IPS-20b (cell line): ENCODE results near the gene FMNL2.

ENCODE experiments used
- H3K27ac ChIP-seq: one replicate; pipeline ENCODE4 v1.5.1; 2013; ENCODE audit warnings: low read length
- H3K27me3 ChIP-seq: 2 replicates; pipeline ENCODE4 v1.6.1; 2013; ENCODE audit warnings: mild to moderate bottlenecking, low read length, inconsistent platforms; ENCODE audit not compliant: insufficient read depth
- H3K36me3 ChIP-seq: 2 replicates; pipeline ENCODE4 v1.6.1; 2013; ENCODE audit warnings: low read depth, mild to moderate bottlenecking, inconsistent platforms, low read length, moderate library complexity; ENCODE audit not compliant: insufficient read depth
- H3K4me1 ChIP-seq: 2 replicates; pipeline ENCODE4 v1.6.1; 2013; ENCODE audit warnings: mild to moderate bottlenecking, control low read depth, inconsistent platforms, low read length, moderate library complexity; ENCODE audit not compliant: insufficient read depth
- H3K4me3 ChIP-seq: 2 replicates; pipeline ENCODE4 v1.5.1; 2013; ENCODE audit warnings: mild to moderate bottlenecking, low read length, inconsistent platforms
- H3K9ac ChIP-seq: 2 replicates; pipeline ENCODE4 v1.6.1; 2013; ENCODE audit warnings: low read depth, mild to moderate bottlenecking, inconsistent platforms, low read length, moderate library complexity
- H3K9me3 ChIP-seq: 2 replicates; pipeline ENCODE4 v1.6.1; 2013; ENCODE audit warnings: mild to moderate bottlenecking, low read depth, low read length, inconsistent platforms; ENCODE audit not compliant: insufficient read depth

The FMNL2 gene

DNA sequence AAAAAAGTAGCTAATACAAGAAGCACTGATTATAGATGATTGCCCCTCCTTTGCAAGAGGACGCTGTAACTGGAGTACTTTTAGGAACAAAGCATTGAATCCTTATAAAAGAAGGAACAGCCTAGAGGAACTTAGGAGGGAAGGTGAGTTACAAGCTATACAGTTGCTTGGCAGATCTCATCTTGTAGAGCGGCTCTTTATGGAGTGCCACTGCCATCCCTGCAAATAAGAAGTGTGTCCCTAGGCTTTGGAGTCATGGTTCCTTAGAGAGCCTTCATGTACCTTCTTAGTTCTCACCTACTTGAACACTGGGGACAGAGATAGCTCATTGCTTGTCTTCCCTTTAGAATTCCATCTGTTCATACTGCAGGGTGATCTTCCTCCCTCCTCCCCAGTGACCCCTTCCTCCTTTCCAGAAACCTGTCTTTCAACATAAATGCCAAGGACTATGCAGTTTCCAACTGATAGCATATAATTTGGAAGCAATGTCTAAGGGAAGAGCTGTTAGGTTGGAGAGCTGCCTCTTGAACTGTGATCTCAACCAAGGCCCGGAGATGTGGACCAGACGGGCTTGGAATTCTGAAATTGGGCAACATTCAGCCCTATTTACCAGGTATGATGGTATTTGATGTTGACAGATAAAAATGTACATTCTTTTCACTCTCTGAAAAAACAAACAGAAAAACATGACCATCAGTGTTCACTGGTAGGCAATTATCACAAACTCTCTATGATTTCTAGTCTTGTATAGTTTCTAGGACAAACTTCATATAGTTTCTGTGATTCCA is 7.5 kb downstream of the FMNL2 start:
- peaks cover 4% of the 10 kb centered on the region; the same call in 1 of the 2 replicates for H3K36me3 ChIP-seq
- H3K9ac ChIP-seq = no peak overlapping the region
- H3K4me3 ChIP-seq = no peak overlapping the region
- no peak overlapping the region for H3K27ac ChIP-seq
- no peaks in the 10 kb centered on the region for H3K9me3 ChIP-seq
- peaks cover 1% of the 10 kb centered on the region; the same call in 1 of the 2 replicates for H3K27me3 ChIP-seq
- H3K4me1 ChIP-seq = peaks cover 23% of the 10 kb centered on the region

DNA sequence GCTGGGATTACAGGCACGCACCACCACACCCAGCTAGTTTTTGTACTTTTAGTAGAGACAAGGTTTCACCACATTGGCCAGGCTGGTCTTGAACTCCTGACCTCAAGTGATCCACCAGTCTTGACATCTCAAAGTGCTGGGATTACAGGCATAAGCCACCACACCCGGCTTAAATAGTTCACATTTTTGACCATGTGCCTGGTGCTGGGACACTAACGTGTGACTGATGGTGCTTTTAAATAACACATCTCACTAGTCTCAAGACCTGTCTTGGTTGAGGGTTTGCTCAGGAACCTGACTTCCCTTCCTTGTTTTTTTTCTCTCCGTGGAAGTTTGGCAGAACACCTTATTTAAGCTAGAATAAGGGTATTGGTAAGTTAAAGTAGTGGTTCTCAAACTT is 8.5 kb downstream of the FMNL2 start:
- no peak overlapping the region for H3K4me3 ChIP-seq
- no peaks in the 10 kb centered on the region for H3K27me3 ChIP-seq
- H3K9ac ChIP-seq = no peak overlapping the region
- no peak overlapping the region for H3K27ac ChIP-seq
- peaks cover 4% of the 10 kb centered on the region; the same call in 1 of the 2 replicates for H3K36me3 ChIP-seq
- H3K9me3 ChIP-seq = no peaks in the 10 kb centered on the region
- H3K4me1 ChIP-seq = peaks cover 14% of the 10 kb centered on the region; the same call in 1 of the 2 replicates

DNA sequence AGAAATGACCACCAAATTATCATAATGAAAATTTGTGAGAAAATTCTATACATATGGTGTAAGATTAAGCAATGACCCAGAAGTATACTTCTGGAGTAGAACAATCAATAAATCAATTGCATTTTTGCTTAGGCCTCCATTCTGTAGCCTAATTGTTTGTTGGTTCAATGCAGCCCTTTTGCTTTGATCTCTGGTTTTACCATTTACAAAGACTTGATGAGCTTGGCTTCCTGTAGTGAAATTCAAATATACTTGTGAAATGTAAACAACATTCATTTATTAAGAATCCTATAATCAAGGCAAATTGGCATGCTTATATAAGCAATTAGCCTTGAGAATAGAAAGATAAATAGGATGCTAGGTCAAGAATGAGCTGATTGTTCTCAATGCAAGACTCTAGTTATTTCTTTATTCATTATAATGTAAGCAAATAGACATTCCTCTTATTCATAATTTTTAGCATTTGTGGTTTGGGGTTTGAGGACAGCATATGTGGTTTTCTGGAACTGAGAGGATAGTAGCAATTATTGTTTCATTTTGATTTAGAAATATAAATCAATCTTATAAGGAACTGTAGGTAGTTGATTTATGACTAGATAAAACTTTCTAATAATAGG is 9.7 kb downstream of the FMNL2 start:
- no peak overlapping the region for H3K27ac ChIP-seq
- H3K4me1 ChIP-seq = peaks cover 10% of the 10 kb centered on the region; the same call in 1 of the 2 replicates
- no peak overlapping the region for H3K4me3 ChIP-seq
- H3K27me3 ChIP-seq = no peaks in the 10 kb centered on the region
- H3K9ac ChIP-seq = no peak overlapping the region
- peaks cover 4% of the 10 kb centered on the region; the same call in 1 of the 2 replicates for H3K36me3 ChIP-seq
- no peaks in the 10 kb centered on the region for H3K9me3 ChIP-seq

GRCh38 chr2:152347076-152347475 is 12.1 kb downstream of the FMNL2 start:
- Histone ChIP-seq H3K27me3 (no peaks in the 10 kb centered on the region), H3K4me3 (no peak overlapping the region), H3K9me3 (no peaks in the 10 kb centered on the region), H3K9ac (no peak overlapping the region), H3K27ac (no peak overlapping the region), H3K4me1 (peaks cover 10% of the 10 kb centered on the region; the same call in 1 of the 2 replicates), H3K36me3 (peaks cover 4% of the 10 kb centered on the region; the same call in 1 of the 2 replicates)

GRCh38 chr2:152348388-152348787 is 13.4 kb downstream of the FMNL2 start:
- H3K36me3 ChIP-seq = no peaks in the 10 kb centered on the region; the same call in 1 of the 2 replicates
- no peak overlapping the region for H3K9ac ChIP-seq
- H3K4me1 ChIP-seq = peaks cover 10% of the 10 kb centered on the region; the same call in 1 of the 2 replicates
- H3K9me3 ChIP-seq = no peaks in the 10 kb centered on the region
- H3K27me3 ChIP-seq = no peaks in the 10 kb centered on the region
- H3K4me3 ChIP-seq = no peak overlapping the region
- no peak overlapping the region for H3K27ac ChIP-seq

DNA sequence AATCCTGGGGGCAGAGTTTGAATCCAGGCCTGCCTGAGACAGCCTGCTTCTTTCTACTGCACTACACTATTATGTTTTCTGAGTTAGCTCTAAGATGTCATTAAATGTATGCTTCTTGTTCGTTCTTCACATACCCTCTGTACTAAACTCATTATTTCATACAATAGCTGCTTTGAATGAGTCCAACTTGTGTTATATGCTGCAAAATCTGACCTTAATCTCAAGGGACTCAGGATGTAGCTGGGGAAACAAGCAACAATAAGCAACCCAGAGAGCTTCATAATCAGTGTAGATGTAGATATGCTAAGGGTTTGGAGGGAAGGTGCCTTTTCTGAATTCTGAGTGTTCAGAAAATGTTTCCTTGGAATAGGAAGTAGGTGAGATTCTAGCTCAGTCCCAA is 14.4 kb downstream of the FMNL2 start:
- Histone ChIP-seq H3K4me3 (no peak overlapping the region), H3K27me3 (no peaks in the 10 kb centered on the region), H3K4me1 (peaks cover 9% of the 10 kb centered on the region; the same call in 1 of the 2 replicates)

DNA sequence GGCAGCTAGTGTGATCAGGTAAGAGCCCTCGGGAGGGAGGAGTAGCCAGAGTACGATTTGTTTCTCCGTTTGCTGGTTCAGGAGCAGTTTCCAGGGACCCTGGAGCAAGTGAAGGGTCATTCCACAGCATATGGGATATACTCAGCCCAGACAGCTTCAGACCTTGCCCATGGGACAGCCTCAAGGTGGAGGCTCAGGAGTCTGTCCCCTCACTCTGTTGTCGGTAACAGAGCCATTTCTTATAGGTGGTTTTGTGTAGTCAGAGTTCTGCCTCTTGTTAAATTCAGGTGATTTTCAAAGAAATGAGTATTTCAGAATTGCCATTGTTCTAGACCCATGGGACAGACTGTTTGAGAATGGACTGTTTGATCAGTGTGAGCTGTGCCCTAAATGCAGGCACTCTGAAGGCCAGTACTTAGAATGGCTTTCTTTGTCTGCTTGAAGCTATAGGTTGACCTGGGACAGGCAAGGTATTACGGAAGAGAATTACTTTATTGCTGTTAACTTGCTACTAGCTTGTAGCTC is 15.2 kb downstream of the FMNL2 start:
- H3K4me1 ChIP-seq = 0 out of 2 replicates have a peak, but pooled peaks cover 1% of the 10 kb centered on the region
- H3K9ac ChIP-seq = no peak overlapping the region
- H3K27ac ChIP-seq = no peak overlapping the region
- no peaks in the 10 kb centered on the region for H3K27me3 ChIP-seq
- H3K36me3 ChIP-seq = peaks cover 5% of the 10 kb centered on the region; the same call in 1 of the 2 replicates
- H3K9me3 ChIP-seq = no peaks in the 10 kb centered on the region
- no peak overlapping the region for H3K4me3 ChIP-seq

More for the DNA sequence above, 14.4 kb downstream of the FMNL2 start:
- H3K27ac ChIP-seq = no peak overlapping the region
- no peak overlapping the region for H3K9ac ChIP-seq
- no peaks in the 10 kb centered on the region for H3K9me3 ChIP-seq
- H3K36me3 ChIP-seq = peaks cover 5% of the 10 kb centered on the region; the same call in 1 of the 2 replicates

- H3K36me3 ChIP-seq = peaks cover 5% of the 10 kb centered on the region; the same call in 1 of the 2 replicates
- H3K9ac ChIP-seq = no peak overlapping the region
- H3K9me3 ChIP-seq = no peaks in the 10 kb centered on the region
- no peaks in the 10 kb centered on the region for H3K27me3 ChIP-seq
- no peaks in the 10 kb centered on the region for H3K4me1 ChIP-seq
- no peak overlapping the region for H3K27ac ChIP-seq
- no peak overlapping the region for H3K4me3 ChIP-seq
Measured at GRCh38 chr2:152352616-152353015, 17.6 kb downstream of the FMNL2 start.

DNA sequence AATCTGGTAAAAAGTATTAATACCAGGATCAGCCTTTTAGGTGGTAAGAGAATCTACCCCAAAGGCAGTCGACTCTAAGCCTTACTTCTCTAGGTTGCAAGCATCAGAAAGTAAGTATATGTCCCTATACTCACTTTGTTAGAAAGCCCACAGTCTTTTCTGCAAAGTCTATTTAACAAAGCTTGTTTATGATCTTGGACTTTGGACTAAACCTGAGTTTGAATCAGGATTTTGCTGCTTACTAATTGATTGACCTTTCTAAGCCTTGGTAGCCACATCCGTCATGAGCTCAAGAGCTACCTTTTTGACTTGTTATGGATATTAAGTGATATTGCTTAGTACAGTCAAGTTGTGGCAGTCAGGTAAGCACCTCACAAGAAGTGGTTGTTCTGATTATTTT is 18.4 kb downstream of the FMNL2 start:
- Histone ChIP-seq H3K9me3 (no peaks in the 10 kb centered on the region), H3K27ac (no peak overlapping the region), H3K36me3 (peaks cover 5% of the 10 kb centered on the region; the same call in 1 of the 2 replicates)

GRCh38 chr2:152354069-152354755 is 19.2 kb downstream of the FMNL2 start:
- H3K36me3 ChIP-seq = peaks cover 5% of the 10 kb centered on the region; the same call in 1 of the 2 replicates
- H3K9ac ChIP-seq = no peak overlapping the region
- H3K4me1 ChIP-seq = no peaks in the 10 kb centered on the region
- no peak overlapping the region for H3K27ac ChIP-seq
- no peak overlapping the region for H3K4me3 ChIP-seq
- no peaks in the 10 kb centered on the region for H3K9me3 ChIP-seq
- H3K27me3 ChIP-seq = no peaks in the 10 kb centered on the region

More for the DNA sequence above, 18.4 kb downstream of the FMNL2 start:
- Histone ChIP-seq H3K4me3 (no peak overlapping the region), H3K27me3 (no peaks in the 10 kb centered on the region), H3K4me1 (no peaks in the 10 kb centered on the region), H3K9ac (no peak overlapping the region)

GRCh38 chr2:152354909-152355308 is 19.9 kb downstream of the FMNL2 start:
- Histone ChIP-seq H3K9me3 (no peaks in the 10 kb centered on the region), H3K4me3 (no peak overlapping the region), H3K36me3 (peaks cover 5% of the 10 kb centered on the region; the same call in 1 of the 2 replicates), H3K4me1 (no peaks in the 10 kb centered on the region), H3K27me3 (no peaks in the 10 kb centered on the region), H3K9ac (no peak overlapping the region), H3K27ac (no peak overlapping the region)
